HG03558 (cell line): ENCODE measurements around the gene RABGGTB.
"Not testable (repeated sequence)": the region's sequence is repeated elsewhere in the genome, so short reads cannot be mapped to it uniquely, and the experiment has no call there.

Source experiments
- ATAC-seq: cut with Tn5 transposase; IDR thresholded peaks from one replicate; pipeline ENCODE4 v1.9.1; 2021; ENCODE audit warnings: moderate number of reproducible peaks; ENCODE audit not compliant: unreplicated experiment; ENCODE audit errors: extremely low read depth

Gene RABGGTB

DNA sequence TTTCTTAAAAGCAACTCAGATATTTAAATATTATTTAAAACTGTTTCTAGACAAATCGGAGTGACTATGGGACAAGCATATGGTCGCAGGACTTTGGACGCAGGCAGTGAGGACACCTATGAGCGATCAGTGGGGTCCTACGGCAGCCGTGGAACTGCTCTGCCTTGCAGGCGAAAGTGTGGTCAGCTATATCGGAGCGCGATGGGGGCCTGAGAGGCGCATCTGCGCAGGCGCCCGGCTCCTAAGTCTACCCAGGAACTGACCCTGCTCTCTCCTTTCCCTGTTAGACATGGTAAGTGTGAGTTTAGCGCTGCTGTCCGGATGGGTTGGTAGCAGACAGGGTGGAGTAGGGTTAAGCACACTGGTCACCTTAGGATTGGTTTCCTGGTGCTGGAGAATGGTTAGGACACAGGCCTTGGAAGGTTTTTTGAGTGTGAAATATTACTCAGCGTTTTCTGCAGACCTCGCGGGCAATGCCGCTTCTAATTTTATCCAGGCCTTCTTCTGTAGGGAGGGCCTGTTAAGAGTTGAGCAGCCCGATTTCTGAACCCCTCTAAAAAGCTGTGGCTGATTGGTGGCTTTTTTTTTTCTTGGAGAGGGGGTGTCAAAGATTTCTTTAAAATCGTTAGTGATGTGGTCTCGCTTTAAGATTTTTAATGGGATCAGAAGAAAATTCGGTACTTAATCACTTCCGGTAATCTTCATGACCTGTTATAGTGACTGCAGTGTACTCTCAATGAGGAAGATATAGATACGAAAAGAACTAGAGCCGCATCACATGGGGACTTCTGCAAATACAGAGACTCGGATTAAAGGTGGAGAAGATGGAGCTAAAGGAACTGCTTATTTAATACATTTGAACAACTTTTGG, at the start of gene RABGGTB:
RABGGTB (plus strand) TSS at position 274 of the 871 bp plus-strand sequence; CDS start at position 290, 16 bp downstream.
- peak; percentile 61 for ATAC-seq

- no peak for ATAC-seq
These were observed 43.9 kb upstream of the RABGGTB start for GRCh38 chr1:75742047-75742625.

DNA sequence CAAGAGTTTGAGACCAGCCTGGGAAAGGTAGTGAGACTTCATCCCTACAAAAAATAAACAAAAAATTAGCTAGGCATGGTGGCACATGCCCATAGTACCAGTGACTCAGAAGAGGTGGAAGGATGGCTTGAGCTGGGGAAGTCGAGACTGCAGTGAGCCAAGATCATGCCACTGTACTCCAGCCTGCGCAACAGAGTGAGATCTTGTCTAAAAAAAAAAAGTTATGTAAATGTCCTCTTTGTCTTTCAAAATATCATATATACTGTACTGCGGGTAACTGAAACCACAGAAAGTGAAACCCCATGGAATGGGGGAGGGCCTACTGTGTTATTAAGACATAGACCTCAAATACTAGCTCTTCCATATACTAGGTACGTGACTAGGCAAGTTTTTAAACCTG, 40.8 kb upstream of the RABGGTB start:
- peak; percentile 66 for ATAC-seq

- not testable (repeated sequence) for ATAC-seq
These were observed 28.8 kb upstream of the RABGGTB start for GRCh38 chr1:75757210-75757609.

GRCh38 chr1:75758543-75758942, 27.5 kb upstream of the RABGGTB start:
- ATAC-seq: not testable (repeated sequence)

DNA sequence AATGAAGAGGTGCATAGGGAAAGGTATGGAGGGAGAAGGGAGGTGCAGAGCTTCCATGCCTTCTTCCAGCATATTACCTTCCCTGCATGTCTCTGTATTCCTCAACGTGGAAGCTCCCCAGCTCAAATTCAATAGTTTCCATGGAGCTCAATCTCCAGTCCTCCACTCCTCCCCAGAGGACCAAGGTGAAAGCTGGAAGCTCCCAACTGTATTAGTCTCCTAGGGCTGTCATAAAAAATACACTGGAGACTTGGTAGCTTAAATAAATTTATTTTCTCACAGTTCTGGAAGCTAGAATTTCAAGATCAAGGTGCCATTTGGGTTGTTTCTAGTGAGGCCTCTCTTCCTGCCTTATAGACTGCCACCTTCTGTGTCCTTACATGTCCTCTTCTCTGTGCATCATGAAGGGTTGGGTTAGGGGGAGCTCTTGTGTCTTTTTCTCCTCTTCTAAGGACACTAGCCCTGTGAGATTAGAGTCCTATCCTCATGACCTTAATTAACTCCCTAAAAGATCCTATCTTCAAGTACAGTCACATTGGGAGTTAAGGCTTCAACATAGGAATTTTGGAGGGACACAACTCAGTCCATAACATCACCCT, 21.9 kb upstream of the RABGGTB start:
- ATAC-seq: no peak

DNA sequence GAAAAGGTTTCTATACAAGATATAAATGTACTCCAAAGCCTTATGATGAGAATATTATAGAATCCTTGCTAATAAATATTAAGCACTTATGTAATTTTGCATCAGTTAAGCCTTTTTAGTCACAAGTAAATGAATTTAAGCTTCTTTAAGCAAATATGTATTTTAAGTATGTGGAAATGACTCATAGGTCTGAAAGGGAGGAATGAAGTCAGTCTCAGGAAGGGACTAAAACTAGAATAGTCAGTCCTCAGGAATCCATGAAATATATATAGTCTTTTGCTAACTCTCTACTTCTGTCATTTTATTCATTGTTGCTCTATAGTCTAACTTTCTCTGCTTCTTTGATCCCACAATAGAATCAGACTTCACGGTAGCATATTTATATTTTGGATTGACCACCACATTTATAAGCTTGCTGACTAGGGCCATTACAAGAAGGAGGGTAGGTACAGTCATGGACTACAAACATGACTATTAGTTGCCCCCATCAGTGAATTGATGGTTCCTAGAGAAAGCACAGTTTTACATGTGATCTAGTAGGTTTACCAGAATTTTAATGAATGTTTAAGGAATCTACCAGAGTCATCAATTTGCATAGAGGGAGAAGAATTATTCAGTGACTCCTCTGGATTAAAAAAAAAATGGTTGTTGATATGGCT, 20.2 kb upstream of the RABGGTB start:
- no peak for ATAC-seq

GRCh38 chr1:75768016-75768415, 18.0 kb upstream of the RABGGTB start:
- no peak for ATAC-seq

DNA sequence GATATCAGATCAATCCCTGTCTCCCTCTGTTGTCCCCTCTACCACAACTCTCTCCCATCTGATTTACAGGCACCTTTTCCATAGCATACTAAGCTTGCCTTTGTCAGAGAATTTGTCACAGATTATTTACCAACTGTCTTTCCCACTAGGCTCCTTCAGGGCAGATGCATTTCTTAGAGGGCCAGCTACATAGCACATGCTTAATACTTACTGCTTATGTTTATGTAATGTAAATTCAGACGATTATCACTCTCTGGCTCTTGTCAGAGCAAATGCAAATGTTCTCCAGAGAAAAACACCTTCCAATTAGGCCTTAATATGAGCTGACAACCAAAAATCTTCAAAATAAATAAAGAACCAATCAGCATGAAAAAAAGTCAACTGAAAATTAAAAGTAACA, 15.3 kb upstream of the RABGGTB start:
- no peak for ATAC-seq

GRCh38 chr1:75771978-75772377, 14.1 kb upstream of the RABGGTB start:
- ATAC-seq: no peak

DNA sequence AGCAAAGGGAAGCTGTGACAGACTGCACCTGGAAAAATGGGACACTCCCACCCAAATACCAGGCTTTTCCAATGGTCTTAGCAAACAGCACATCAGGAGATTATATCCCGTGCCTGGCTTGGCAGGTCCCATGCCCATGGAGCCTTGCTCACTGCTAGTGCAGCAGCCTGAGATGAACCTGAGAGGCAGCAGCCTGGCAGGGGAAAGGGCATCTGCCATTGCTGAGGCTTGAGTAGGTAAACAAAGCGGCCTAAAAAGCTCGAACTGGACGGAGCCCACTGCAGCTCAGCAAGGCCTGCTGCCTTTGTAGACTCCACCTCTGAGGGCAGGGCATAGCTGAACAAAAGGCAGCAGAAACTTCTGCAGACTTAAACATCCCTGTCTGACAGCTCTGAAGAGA, 8.2 kb upstream of the RABGGTB start:
- ATAC-seq: not testable (repeated sequence)

- not testable (repeated sequence) for ATAC-seq
These were observed 7.4 kb upstream of the RABGGTB start for GRCh38 chr1:75778694-75779093.

GRCh38 chr1:75780183-75780582, 5.9 kb upstream of the RABGGTB start:
- ATAC-seq: not testable (repeated sequence)

DNA sequence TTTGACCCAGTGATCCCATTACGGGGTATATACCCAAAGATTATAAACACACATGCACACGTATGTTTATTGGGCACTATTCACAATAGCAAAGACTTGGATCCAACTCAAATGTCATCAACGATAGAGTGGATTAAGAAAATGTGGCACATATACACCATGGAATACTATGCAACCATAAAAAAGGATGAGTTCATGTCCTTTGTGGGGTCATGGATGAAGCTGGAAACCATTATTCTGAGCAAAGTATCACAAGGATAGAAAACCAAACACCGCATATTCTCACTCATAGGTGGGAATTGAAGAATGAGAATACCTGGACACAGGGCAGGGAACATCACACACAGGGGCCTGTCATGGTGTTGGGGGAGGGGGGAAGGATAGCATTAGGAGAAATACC, 2.1 kb upstream of the RABGGTB start:
- ATAC-seq: not testable (repeated sequence)

DNA sequence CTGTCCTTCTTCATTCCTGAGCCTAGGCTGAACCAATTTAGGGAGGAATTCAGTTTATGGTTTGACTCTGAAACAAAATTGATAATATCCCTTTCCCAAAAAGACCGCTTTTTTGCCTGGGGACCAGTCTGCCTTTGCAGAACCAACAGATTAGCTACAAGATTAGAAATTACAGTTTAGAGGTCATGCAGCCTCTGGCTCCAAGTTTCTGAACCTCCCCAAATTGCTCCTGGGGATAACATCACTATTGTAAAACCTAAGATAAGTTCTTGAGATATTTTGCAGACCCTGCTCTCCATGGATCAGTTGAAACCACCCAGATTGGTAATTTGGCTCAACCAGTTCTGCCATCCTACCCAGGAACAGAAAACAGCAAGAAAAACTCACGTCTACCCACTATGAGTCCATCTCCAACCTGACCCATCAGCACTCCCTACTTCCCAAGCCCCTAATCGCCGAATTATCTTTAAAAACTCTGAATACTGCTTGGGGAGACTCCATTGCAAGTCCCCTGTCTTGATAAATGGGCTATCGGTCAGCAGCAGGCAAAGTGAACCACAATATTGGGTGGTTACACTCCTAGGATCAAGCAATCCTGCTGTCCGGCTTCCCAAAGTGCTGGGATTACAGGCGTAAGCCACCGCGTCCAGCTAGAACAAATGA, 605 bp upstream of the RABGGTB start:
- ATAC-seq: peak; percentile 9

- ATAC-seq: no peak
These were observed 941 bp downstream of the RABGGTB start for GRCh38 chr1:75786901-75787493.

DNA sequence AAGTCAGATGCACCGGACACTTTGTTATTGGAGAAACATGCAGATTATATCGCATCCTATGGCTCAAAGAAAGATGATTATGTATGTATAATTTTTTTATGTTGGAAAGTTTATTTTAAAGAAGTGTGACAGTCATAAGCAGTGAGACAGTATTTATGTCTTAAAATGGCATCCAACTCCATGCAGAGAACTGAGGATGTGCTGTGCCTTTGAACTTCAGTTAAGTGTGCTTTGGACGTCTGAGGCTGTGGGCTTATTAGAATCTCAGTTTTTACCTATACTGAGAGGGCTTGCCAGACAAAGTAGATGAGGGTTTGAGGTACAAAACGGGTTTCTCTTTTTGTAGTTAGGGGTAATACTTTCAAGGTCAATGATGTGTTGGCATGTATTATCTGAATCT, 1.5 kb downstream of the RABGGTB start:
- no peak for ATAC-seq

DNA sequence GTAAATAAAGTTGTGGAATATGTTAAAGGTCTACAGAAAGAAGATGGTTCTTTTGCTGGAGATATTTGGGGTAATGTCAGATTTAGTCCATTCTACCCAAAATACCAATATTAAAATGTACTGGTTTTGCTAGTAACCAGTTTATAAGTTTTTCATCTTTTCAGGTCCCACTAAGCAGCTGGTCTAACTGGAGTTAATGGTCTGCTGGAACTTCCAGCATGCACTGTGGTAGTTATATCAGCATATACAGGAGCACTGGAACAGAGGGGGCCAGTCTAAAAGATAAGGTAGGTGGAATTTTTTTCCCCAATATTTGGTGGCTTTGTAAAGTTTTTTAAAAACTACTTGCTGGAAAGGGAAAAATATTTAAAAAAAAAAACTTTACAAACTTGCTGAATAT, 3.9 kb downstream of the RABGGTB start:
- ATAC-seq: no peak

DNA sequence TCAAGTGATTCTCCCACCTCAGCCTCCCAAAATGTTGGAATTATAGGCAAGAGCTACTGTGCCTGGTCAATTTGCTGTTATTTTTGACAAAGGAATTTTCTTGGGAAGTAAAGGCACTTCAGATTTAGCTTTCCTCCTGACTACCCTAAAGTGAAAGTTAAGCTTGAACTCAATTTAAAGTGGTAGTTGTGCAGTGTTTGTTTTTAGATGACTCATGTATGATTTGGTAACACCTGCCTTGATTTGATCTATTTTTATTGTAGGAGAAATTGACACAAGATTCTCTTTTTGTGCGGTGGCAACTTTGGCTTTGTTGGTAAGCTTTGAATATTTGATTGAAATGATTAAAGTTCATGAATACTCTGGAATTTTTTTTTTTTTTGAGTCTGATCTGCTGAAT, 5.0 kb downstream of the RABGGTB start:
- ATAC-seq: no peak

- no peak for ATAC-seq
These were observed 6.0 kb downstream of the RABGGTB start for GRCh38 chr1:75792091-75792490.
